Kidney (tissue), 14 donors: ENCODE measurements around the gene AHNAK. TPM values are rescaled to one million over a fixed set of nuclear protein-coding genes. Genes with fewer than 3 reads are reported as not detected.
A peak's percentile ranks its signal among the peaks of the same experiment; 100 is the strongest.

Experiments used
- DNase-seq, 5 donors: peaks; one replicate each; pipeline ENCODE4 v3.0.0-alpha.2; 2013 to 2020
- FAIRE-seq: peaks from 2 replicates; lab custom pipeline; 2012; peaks lifted over from hg19 to GRCh38; lab: Jason Lieb, UNC
- H3K27ac ChIP-seq, 2 donors: one replicate each; pipeline ENCODE4 v1.7.0; 2013; ENCODE audit warnings: low read depth in 2 of 2, low read length in 2 of 2, inconsistent platforms in 1 of 2
- H3K27me3 ChIP-seq: one replicate; pipeline ENCODE4 v1.7.1; 2013; ENCODE audit warnings: low read length, inconsistent platforms; ENCODE audit not compliant: control insufficient read depth, insufficient read depth
- H3K36me3 ChIP-seq, 3 donors: one replicate each; pipeline versions ENCODE4 v1.7.0 to v1.7.1; 2013; ENCODE audit warnings: low read length in 3 of 3, control low read depth in 1 of 3, inconsistent platforms in 1 of 3; ENCODE audit not compliant: insufficient read depth in 3 of 3, control insufficient read depth in 2 of 3
- H3K4me1 ChIP-seq, 3 donors: one replicate each; pipeline versions ENCODE4 v1.7.0 to v1.7.1; 2013; ENCODE audit warnings: low read length in 3 of 3, inconsistent platforms in 1 of 3, low read depth in 1 of 3; ENCODE audit not compliant: control insufficient read depth in 2 of 3, insufficient read depth in 2 of 3
- H3K4me3 ChIP-seq, 3 donors: one replicate each; pipeline versions ENCODE4 v1.7.0 to v1.8.1; 2013; ENCODE audit warnings: low read length in 3 of 3, control low read depth in 1 of 3, inconsistent platforms in 1 of 3
- H3K9ac ChIP-seq, 3 donors: one replicate each; pipeline versions ENCODE4 v1.7.0 to v1.7.1; 2013; ENCODE audit warnings: low read length in 3 of 3, control low read depth in 1 of 3, inconsistent platforms in 1 of 3
- H3K9me3 ChIP-seq, 3 donors: one replicate each; pipeline versions ENCODE4 v1.7.0 to v1.7.1; 2013; ENCODE audit warnings: low read length in 3 of 3, control low read depth in 1 of 3, inconsistent platforms in 1 of 3; ENCODE audit not compliant: control insufficient read depth in 2 of 3, insufficient read depth in 1 of 3
- intact Hi-C: fragments of 100-400 bp; cut with DNase I; formaldehyde crosslinking; loops from one replicate; pipeline ENCODE4 v1.11.1; 2022
- polyA plus RNA-seq: library from polyadenylated mRNA; stranded (reverse); fragments of 350-450 nt; fragmentation: Illumina TruSeq; extraction: RNeasy Lipid Tissue Mini Kit (QIAGEN cat#74804); gene quantifications from one replicate; pipeline ENCODE4 v1.2.3, GENCODE V29; 2014; ENCODE audit warnings: low read depth, low replicate concordance; ENCODE audit not compliant: insufficient read depth
- total RNA-seq: library from RNA; stranded (reverse); fragmentation: NEBNext Ultra II Directional; extraction: Animal tissue kit (Norgen Biotek cat#: 25700); gene quantifications from one replicate; pipeline ENCODE4 v1.2.1, GENCODE V29; 2021
- TF ChIP-seq, protein P1 (sequence below): IDR thresholded peaks from 3 replicates; pipeline ENCODE4 v1.5.1; 2012; ENCODE audit warnings: mild to moderate bottlenecking, moderate library complexity, borderline replicate concordance; ENCODE audit not compliant: insufficient read depth; ENCODE audit errors: extremely low read depth
- donor health status: control.
- donor health status: control.
- donor health status: control.
- donor health status: control.
- donor health status: control.
- donor health status: DM: yes; HTN: yes; CAD: no.
- donor health status: Normal renal cell carcinoma (clear cell type).

AHNAK gene
- total and polyA plus RNA-seq, 2 donors from 2014 or later = 36.6 to 700 TPM

DNA sequence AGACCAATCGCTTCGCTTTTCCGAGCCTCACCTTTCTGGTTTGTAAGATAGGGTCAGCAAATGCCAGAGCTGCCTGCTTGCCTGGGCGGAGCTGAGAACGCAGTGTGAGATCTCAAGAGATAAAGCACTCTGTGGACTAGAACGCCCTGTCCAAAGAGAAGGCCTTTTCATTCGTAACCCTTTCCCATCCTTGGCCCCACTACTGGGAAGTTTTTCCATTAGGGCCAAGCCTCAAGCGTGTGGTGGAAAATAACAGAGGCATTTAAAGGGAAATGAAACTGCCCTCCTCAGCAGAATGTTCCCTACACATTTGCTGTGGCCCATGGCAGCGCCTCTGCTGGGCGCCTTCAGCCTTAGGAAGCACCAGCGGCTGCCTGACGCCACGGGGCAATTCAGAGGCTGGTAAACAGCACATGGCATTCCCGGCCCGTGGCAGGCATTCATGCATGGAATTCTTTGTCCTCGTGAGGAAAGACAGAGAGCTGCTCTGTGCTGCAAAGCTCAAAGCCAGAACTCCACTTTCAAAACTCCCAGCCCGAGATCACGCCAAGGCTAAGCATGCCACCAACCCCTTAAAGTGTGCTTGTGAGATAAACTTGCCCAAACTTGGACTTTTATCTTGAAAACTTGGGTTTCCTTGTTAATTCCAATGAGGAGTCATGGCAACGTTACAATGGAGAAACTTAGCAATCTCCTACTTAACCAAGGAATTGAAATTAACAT lies 38.1 kb downstream of the AHNAK start:
- H3K9me3 ChIP-seq = no peaks in the 10 kb centered on the region
- TF ChIP-seq, protein P1, sequence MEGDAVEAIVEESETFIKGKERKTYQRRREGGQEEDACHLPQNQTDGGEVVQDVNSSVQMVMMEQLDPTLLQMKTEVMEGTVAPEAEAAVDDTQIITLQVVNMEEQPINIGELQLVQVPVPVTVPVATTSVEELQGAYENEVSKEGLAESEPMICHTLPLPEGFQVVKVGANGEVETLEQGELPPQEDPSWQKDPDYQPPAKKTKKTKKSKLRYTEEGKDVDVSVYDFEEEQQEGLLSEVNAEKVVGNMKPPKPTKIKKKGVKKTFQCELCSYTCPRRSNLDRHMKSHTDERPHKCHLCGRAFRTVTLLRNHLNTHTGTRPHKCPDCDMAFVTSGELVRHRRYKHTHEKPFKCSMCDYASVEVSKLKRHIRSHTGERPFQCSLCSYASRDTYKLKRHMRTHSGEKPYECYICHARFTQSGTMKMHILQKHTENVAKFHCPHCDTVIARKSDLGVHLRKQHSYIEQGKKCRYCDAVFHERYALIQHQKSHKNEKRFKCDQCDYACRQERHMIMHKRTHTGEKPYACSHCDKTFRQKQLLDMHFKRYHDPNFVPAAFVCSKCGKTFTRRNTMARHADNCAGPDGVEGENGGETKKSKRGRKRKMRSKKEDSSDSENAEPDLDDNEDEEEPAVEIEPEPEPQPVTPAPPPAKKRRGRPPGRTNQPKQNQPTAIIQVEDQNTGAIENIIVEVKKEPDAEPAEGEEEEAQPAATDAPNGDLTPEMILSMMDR = peak; percentile 46
- peaks cover 0 to 14% (median 12%) of the 10 kb centered on the region in 3 donors for H3K4me1 ChIP-seq
- intact Hi-C loops = no loop called here
- FAIRE-seq (no peak), DNase-seq (peak; percentile 86 to 94 (median 92))
- peak overlapping the region in 1 of 3 donors; percentile 66 for H3K9ac ChIP-seq
- H3K27ac ChIP-seq = peak overlapping the region; percentile 77 to 86
- no peaks in the 10 kb centered on the region for H3K36me3 ChIP-seq
- peak overlapping the region in 2 of 3 donors; percentile 4 to 41 for H3K4me3 ChIP-seq
- H3K27me3 ChIP-seq = no peaks in the 10 kb centered on the region

DNA sequence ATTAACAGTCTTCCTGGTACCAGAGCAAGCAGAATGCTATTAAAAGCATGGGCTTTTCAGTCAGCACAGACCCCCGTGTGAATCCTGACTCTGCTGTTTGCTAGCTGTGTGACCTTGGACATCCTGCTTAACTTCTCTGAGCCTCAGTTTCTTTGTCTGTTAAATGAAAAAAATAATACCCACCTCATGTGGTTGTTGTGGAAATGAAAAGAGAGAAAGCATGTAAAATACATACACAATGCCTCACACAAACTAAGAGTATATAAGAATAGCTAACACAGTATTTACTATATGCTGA lies 39.5 kb downstream of the AHNAK start:
- TF ChIP-seq, protein P1 = no peak
- FAIRE-seq (no peak), DNase-seq (no peak)
- Histone ChIP-seq H3K36me3 (no peaks in the 10 kb centered on the region), H3K9me3 (no peaks in the 10 kb centered on the region), H3K27ac (no peak overlapping the region), H3K9ac (no peak overlapping the region), H3K4me3 (no peak overlapping the region), H3K4me1 (peaks cover 0 to 23% (median 17%) of the 10 kb centered on the region in 3 donors), H3K27me3 (no peaks in the 10 kb centered on the region)
- intact Hi-C loops = no loop called here

DNA sequence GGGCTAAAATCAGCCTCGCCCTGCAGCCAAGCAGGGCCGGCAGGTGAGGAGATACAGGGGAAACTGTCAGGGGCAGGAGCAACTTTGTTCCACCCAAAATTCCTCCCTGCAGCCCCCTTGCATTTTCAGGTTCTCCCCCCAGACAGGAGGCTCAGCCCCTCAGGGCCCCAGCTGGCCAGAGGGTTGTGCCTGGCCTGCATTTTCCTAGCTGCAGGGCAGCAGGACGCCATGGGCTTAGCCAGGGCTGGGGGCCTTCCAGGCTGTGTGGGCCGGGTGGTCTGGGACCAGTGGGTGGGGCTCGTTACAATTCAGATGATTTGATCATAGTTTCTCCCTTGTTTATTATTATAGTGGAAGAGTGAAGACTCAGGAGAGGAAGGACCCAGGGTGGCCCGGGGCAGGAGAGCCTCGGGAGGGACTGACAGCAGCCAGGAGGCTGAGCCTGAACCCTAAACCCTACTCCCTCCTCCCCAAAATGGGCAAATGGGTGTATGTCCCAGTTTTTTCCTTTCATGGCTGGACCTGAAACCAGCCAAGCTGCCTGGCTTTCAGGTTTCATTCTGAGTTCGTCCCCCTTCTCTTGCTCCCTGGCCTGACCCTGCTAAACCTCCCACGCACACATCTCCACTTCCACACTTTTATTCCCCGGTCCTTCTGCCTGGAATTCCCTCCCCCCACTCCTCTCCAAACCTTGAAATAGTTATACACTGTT lies 40.0 kb downstream of the AHNAK start:
- Histone ChIP-seq H3K27me3 (no peaks in the 10 kb centered on the region), H3K4me1 (peaks cover 0 to 24% (median 17%) of the 10 kb centered on the region in 3 donors), H3K9me3 (no peaks in the 10 kb centered on the region), H3K4me3 (no peak overlapping the region), H3K36me3 (no peaks in the 10 kb centered on the region), H3K9ac (no peak overlapping the region), H3K27ac (no peak overlapping the region)
- DNase-seq (peak in 4 of 5 donors; percentile 30 to 57 (median 47)), FAIRE-seq (no peak)
- intact Hi-C loops = no loop called here
- TF ChIP-seq, protein P1 = no peak
